ENCODE measurements around the gene TKT.

The TKT gene

GRCh38 chr3:53211706-53212702 is 43.8 kb downstream of the TKT start:
- H3K4me1 Mint-ChIP-seq = peaks cover 3% of the 10 kb centered on the region
- H3K4me3 Mint-ChIP-seq = no peak overlapping the region
- H3K36me3 Mint-ChIP-seq (ENCODE audit: low read depth) = peaks cover 5% of the 10 kb centered on the region
- H3K27me3 Mint-ChIP-seq (ENCODE audit: low read depth, poor library complexity) = peaks cover 19% of the 10 kb centered on the region
- DNase-seq = no peak
- TF ChIP-seq CTCF (IDR thresholded peaks at IDR 0.05) = no peak
- peaks cover 31% of the 10 kb centered on the region for H3K9me3 Mint-ChIP-seq
- H3K27ac Mint-ChIP-seq = no peak overlapping the region

GRCh38 chr3:53202331-53203015 is 53.3 kb downstream of the TKT start:
- Mint-ChIP-seq H3K4me1 (peaks cover 17% of the 10 kb centered on the region), H3K9me3 (peaks cover 15% of the 10 kb centered on the region)

GRCh38 chr3:53200501-53201498 is 55.0 kb downstream of the TKT start:
- Mint-ChIP-seq H3K36me3 (ENCODE audit: low read depth) (peaks cover 4% of the 10 kb centered on the region), H3K27me3 (ENCODE audit: low read depth, poor library complexity) (no peaks in the 10 kb centered on the region), H3K4me3 (no peak overlapping the region), H3K4me1 (peaks cover 25% of the 10 kb centered on the region), H3K27ac (no peak overlapping the region), H3K9me3 (peaks cover 5% of the 10 kb centered on the region)
- no peak for TF ChIP-seq CTCF (IDR thresholded peaks at IDR 0.05)
- DNase-seq = no peak

More at GRCh38 chr3:53202331-53203015, 53.3 kb downstream of the TKT start:
- Mint-ChIP-seq H3K27me3 (ENCODE audit: low read depth, poor library complexity) (peaks cover 7% of the 10 kb centered on the region), H3K36me3 (ENCODE audit: low read depth) (peaks cover 4% of the 10 kb centered on the region), H3K4me3 (no peak overlapping the region), H3K27ac (no peak overlapping the region)
- DNase-seq = no peak
- TF ChIP-seq CTCF (IDR thresholded peaks at IDR 0.05) = no peak

GRCh38 chr3:53199834-53200233 is 56.0 kb downstream of the TKT start:
- DNase-seq = no peak

More at GRCh38 chr3:53199834-53200233, 56.0 kb downstream of the TKT start:
- H3K4me1 Mint-ChIP-seq = peaks cover 33% of the 10 kb centered on the region
- no peak overlapping the region for H3K4me3 Mint-ChIP-seq
- peaks cover 3% of the 10 kb centered on the region for H3K27me3 Mint-ChIP-seq (ENCODE audit: low read depth, poor library complexity)
- peaks cover 4% of the 10 kb centered on the region for H3K36me3 Mint-ChIP-seq (ENCODE audit: low read depth)
- H3K9me3 Mint-ChIP-seq = peaks cover 5% of the 10 kb centered on the region
- no peak overlapping the region for H3K27ac Mint-ChIP-seq
- no peak for TF ChIP-seq CTCF (IDR thresholded peaks at IDR 0.05)
